ENCODE data around the gene FCHSD1.
"Not testable (repeated sequence)": the region's sequence is repeated elsewhere in the genome, so short reads cannot be mapped to it uniquely, and the experiment has no call there.

The FCHSD1 gene

DNA sequence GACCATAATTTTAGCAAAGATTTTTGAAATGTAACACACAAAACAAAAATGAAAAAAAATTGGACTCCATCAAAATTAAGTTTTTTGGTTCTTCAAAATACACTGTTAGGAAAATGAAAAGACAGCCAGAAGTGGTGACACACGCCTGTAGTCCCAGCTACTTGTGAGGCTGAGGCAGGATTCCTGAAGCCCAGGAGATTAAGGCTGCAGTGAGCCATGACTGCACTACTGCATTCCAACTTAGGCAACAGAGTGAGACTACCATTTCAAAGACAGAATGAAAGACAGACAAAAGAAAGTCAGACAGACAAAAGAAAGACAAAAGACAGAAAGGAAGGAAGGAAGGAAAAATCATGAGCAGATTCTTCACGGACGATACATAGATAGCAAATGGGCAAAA lies 39.9 kb downstream of the FCHSD1 start:
- TF ChIP-seq, protein P1, sequence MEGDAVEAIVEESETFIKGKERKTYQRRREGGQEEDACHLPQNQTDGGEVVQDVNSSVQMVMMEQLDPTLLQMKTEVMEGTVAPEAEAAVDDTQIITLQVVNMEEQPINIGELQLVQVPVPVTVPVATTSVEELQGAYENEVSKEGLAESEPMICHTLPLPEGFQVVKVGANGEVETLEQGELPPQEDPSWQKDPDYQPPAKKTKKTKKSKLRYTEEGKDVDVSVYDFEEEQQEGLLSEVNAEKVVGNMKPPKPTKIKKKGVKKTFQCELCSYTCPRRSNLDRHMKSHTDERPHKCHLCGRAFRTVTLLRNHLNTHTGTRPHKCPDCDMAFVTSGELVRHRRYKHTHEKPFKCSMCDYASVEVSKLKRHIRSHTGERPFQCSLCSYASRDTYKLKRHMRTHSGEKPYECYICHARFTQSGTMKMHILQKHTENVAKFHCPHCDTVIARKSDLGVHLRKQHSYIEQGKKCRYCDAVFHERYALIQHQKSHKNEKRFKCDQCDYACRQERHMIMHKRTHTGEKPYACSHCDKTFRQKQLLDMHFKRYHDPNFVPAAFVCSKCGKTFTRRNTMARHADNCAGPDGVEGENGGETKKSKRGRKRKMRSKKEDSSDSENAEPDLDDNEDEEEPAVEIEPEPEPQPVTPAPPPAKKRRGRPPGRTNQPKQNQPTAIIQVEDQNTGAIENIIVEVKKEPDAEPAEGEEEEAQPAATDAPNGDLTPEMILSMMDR (IDR thresholded peaks at IDR 0.05; ENCODE audit: insufficient read depth, low read depth, low read length, missing control alignments), result no peak
- no peak overlapping the region for H3K4me3 ChIP-seq (ENCODE audit: low read length)
- peak; percentile 20 for DNase-seq (ENCODE audit: low read depth)

GRCh38 chr5:141609921-141610320 lies 41.3 kb downstream of the FCHSD1 start:
- not testable (repeated sequence) for H3K4me3 ChIP-seq (ENCODE audit: low read length); DNase-seq (ENCODE audit: low read depth)

GRCh38 chr5:141609044-141609443 lies 42.2 kb downstream of the FCHSD1 start:
- DNase-seq (ENCODE audit: low read depth), result no peak
- TF ChIP-seq, protein P1 (IDR thresholded peaks at IDR 0.05; ENCODE audit: insufficient read depth, low read depth, low read length, missing control alignments), result no peak
- H3K4me3 ChIP-seq (ENCODE audit: low read length), result no peak overlapping the region

DNA sequence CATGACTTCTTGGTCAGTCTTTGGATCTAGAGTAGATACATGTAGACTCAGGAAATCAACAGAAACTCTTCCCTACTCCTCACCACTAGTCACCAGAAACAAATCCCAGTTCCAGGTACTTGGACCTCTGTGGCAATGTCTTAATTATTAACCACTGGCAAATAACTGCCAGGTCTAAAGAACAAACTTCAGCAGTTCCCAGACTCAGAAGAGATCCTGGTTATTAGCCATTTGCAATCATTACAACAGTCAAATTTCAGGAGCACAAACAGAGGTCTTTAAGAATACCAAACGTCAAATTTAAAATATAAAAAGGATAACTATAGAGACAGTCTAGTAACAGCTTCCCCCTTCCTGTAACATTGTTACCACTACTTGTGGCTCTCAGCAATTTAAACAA lies 42.7 kb downstream of the FCHSD1 start:
- TF ChIP-seq, protein P1 (IDR thresholded peaks at IDR 0.05; ENCODE audit: insufficient read depth, low read depth, low read length, missing control alignments), result no peak
- no peak for DNase-seq (ENCODE audit: low read depth)
- no peak overlapping the region for H3K4me3 ChIP-seq (ENCODE audit: low read length)

GRCh38 chr5:141608046-141608445 lies 43.2 kb downstream of the FCHSD1 start:
- TF ChIP-seq, protein P1 (IDR thresholded peaks at IDR 0.05; ENCODE audit: insufficient read depth, low read depth, low read length, missing control alignments), result no peak
- H3K4me3 ChIP-seq (ENCODE audit: low read length), result no peak overlapping the region
- DNase-seq (ENCODE audit: low read depth), result no peak

- peak; percentile 24 for DNase-seq (ENCODE audit: low read depth)
- no peak overlapping the region for H3K4me3 ChIP-seq (ENCODE audit: low read length)
- TF ChIP-seq, protein P1 (IDR thresholded peaks at IDR 0.05; ENCODE audit: insufficient read depth, low read depth, low read length, missing control alignments), result no peak
Observed at GRCh38 chr5:141605523-141606277, 45.5 kb downstream of the FCHSD1 start.

- H3K4me3 ChIP-seq (ENCODE audit: low read length), result no peak overlapping the region
- TF ChIP-seq, protein P1 (IDR thresholded peaks at IDR 0.05; ENCODE audit: insufficient read depth, low read depth, low read length, missing control alignments), result no peak
- peak; percentile 97 for DNase-seq (ENCODE audit: low read depth)
Observed at GRCh38 chr5:141603923-141604717, 47.1 kb downstream of the FCHSD1 start.
